T follicular helper cell (primary cell): ENCODE measurements around the gene HCRT.
"Not testable (repeated sequence)": the region's sequence is repeated elsewhere in the genome, so short reads cannot be mapped to it uniquely, and the experiment has no call there.

ENCODE experiments used
- DNase-seq: peaks from one replicate; pipeline ENCODE4 v3.0.0-alpha.2; 2020; ENCODE audit warnings: low read depth

HCRT gene

GRCh38 chr17:42198897-42199296, 13.6 kb upstream of the HCRT start:
- DNase-seq: no peak

- DNase-seq: no peak
Measured at GRCh38 chr17:42197564-42198156, 12.4 kb upstream of the HCRT start.

GRCh38 chr17:42193969-42194899, 9.0 kb upstream of the HCRT start, which contains the start of gene GHDC:
TSS of gene GHDC (minus strand) at chr17:42194494. CDS start at chr17:42193581, 913 bp downstream.
- peak; percentile 66 for DNase-seq

- no peak for DNase-seq
Measured at GRCh38 chr17:42193216-42193968, 8.1 kb upstream of the HCRT start.

- no peak for DNase-seq
Measured at GRCh38 chr17:42192189-42193126, 7.2 kb upstream of the HCRT start.

GRCh38 chr17:42191275-42191608, 6.0 kb upstream of the HCRT start:
- no peak for DNase-seq

GRCh38 chr17:42190491-42191274, 5.4 kb upstream of the HCRT start:
- no peak for DNase-seq

GRCh38 chr17:42189651-42189965, 4.4 kb upstream of the HCRT start:
- no peak for DNase-seq

- DNase-seq: no peak
Measured at GRCh38 chr17:42188749-42189650, 3.7 kb upstream of the HCRT start.

- DNase-seq: no peak
Measured at GRCh38 chr17:42187833-42188232, 2.6 kb upstream of the HCRT start.

GRCh38 chr17:42186191-42186590, 939 bp upstream of the HCRT start:
- DNase-seq: not testable (repeated sequence)

- DNase-seq: no peak
Measured at GRCh38 chr17:42185621-42185930, 324 bp upstream of the HCRT start.

GRCh38 chr17:42183741-42184711, 1.2 kb downstream of the HCRT start:
- DNase-seq: peak; percentile 50

- DNase-seq: no peak
Measured at GRCh38 chr17:42182927-42183734, 2.1 kb downstream of the HCRT start.

GRCh38 chr17:42181851-42182207, 3.4 kb downstream of the HCRT start:
- DNase-seq: no peak

GRCh38 chr17:42180922-42181850, 4.1 kb downstream of the HCRT start, which contains the start of gene KCNH4:
TSS of gene KCNH4 (minus strand) at chr17:42181142. CDS start at chr17:42180945, 197 bp downstream.
- DNase-seq: peak; percentile 79
